OCI-LY1 (cell line): Measurements from ENCODE around the gene TEAD1.

Experiments used
- CTCF ChIP-seq: fragments of 200-600 bp; sonication (generic), shearing (Covaris generic); IDR thresholded peaks from 2 replicates; pipeline ENCODE4 v1.5.1; 2017; ENCODE audit warnings: mild to moderate bottlenecking, antibody characterized with exemption, low read length, moderate library complexity, mixed read lengths
- EZH2 ChIP-seq: fragments of 200-600 bp; sonication (generic), shearing (Covaris generic); IDR thresholded peaks from 2 replicates; pipeline ENCODE4 v1.8.0; 2017; ENCODE audit warnings: borderline replicate concordance, mixed run types, mild to moderate bottlenecking, antibody characterized with exemption, low read length, moderate library complexity, mixed read lengths

GRCh38 chr11:12735262-12735661 is 61.0 kb downstream of the TEAD1 start:
- TF ChIP-seq CTCF: no peak
- no peak for TF ChIP-seq EZH2
